Liver (tissue), 9 donors: ENCODE measurements around the gene NINJ1. TPM values are rescaled to one million over a fixed set of nuclear protein-coding genes. Genes with fewer than 3 reads are reported as not detected.

Experiments
- DNase-seq: peaks from one replicate; pipeline ENCODE4 v3.0.0-alpha.2; 2017; ENCODE audit warnings: low spot score
- H3K27ac ChIP-seq, 2 donors: one replicate each; pipeline ENCODE4 v1.7.0; 2013; ENCODE audit warnings: inconsistent platforms in 2 of 2, low read length in 2 of 2, control low read depth in 1 of 2, low read depth in 1 of 2, mild to moderate bottlenecking in 1 of 2
- H3K27me3 ChIP-seq, 4 donors: one replicate each; pipeline versions ENCODE4 v1.6.1 to v1.7.0; 2013; ENCODE audit warnings: low read length in 3 of 4, inconsistent platforms in 1 of 4, mild to moderate bottlenecking in 1 of 4, moderate library complexity in 1 of 4; ENCODE audit not compliant: control insufficient read depth in 4 of 4, insufficient read depth in 4 of 4
- H3K36me3 ChIP-seq, 4 donors: one replicate each; pipeline versions ENCODE4 v1.6.1 to v1.7.0; 2013; ENCODE audit warnings: low read length in 3 of 4, mild to moderate bottlenecking in 3 of 4, low read depth in 1 of 4, moderate library complexity in 1 of 4; ENCODE audit not compliant: control insufficient read depth in 4 of 4, insufficient read depth in 3 of 4
- H3K4me1 ChIP-seq, 4 donors: one replicate each; pipeline versions ENCODE4 v1.6.1 to v1.7.0; 2013; ENCODE audit warnings: low read length in 3 of 4, mild to moderate bottlenecking in 3 of 4, moderate library complexity in 1 of 4; ENCODE audit not compliant: control insufficient read depth in 4 of 4, insufficient read depth in 4 of 4
- H3K4me3 ChIP-seq, 3 donors: one replicate each; pipeline versions ENCODE4 v1.6.1 to v1.7.0; 2013; ENCODE audit warnings: low read length in 3 of 3, control low read depth in 1 of 3, low read depth in 1 of 3, mild to moderate bottlenecking in 1 of 3
- H3K9ac ChIP-seq, 2 donors: one replicate each; pipeline ENCODE4 v1.7.0; 2013; ENCODE audit warnings: low read length in 2 of 2, mild to moderate bottlenecking in 2 of 2, moderate library complexity in 2 of 2, control low read depth in 1 of 2, low read depth in 1 of 2
- H3K9me3 ChIP-seq, 4 donors: one replicate each; pipeline versions ENCODE4 v1.6.1 to v1.7.0; 2013; ENCODE audit warnings: low read length in 3 of 4; ENCODE audit not compliant: control insufficient read depth in 4 of 4
- EGR1 ChIP-seq, 2 donors: IDR thresholded peaks; 2 replicates each; pipeline ENCODE4 v1.6.1; 2016 to 2018; ENCODE audit warnings: antibody characterized with exemption in 2 of 2, low read depth in 2 of 2
- FOXA1 ChIP-seq: IDR thresholded peaks from 2 replicates; pipeline ENCODE4 v1.6.1; 2016; ENCODE audit warnings: antibody characterized with exemption
- FOXA2 ChIP-seq: IDR thresholded peaks from 2 replicates; pipeline ENCODE4 v1.6.1; 2016; ENCODE audit warnings: antibody characterized with exemption
- GABPA ChIP-seq, 2 donors: IDR thresholded peaks in 1 of 2; conservative IDR thresholded peaks in 1 of 2; 2 replicates each; pipeline ENCODE4 v1.6.1; 2016; ENCODE audit warnings: antibody characterized with exemption in 2 of 2, mild to moderate bottlenecking in 1 of 2, moderate library complexity in 1 of 2
- HNF4A ChIP-seq, 2 donors: conservative IDR thresholded peaks; 2 replicates each; pipeline ENCODE4 v1.6.1; 2016; ENCODE audit warnings: antibody characterized with exemption in 2 of 2, mild to moderate bottlenecking in 2 of 2
- HNF4G ChIP-seq: IDR thresholded peaks from 2 replicates; pipeline ENCODE4 v1.6.1; 2016; ENCODE audit warnings: antibody characterized with exemption
- JUND ChIP-seq, 2 donors: IDR thresholded peaks; 2 replicates each; pipeline ENCODE4 v1.6.1; 2016; ENCODE audit warnings: antibody characterized with exemption in 2 of 2
- MAX ChIP-seq: IDR thresholded peaks from 2 replicates; pipeline ENCODE4 v1.6.1; 2016; ENCODE audit warnings: antibody characterized with exemption
- NR2F2 ChIP-seq: IDR thresholded peaks from 2 replicates; pipeline ENCODE4 v1.6.1; 2016; ENCODE audit warnings: antibody characterized with exemption
- RAD21 ChIP-seq, 2 donors: IDR thresholded peaks; 2 replicates each; pipeline ENCODE4 v1.6.1; 2016; ENCODE audit warnings: antibody characterized with exemption in 2 of 2, mild to moderate bottlenecking in 2 of 2
- RXRA ChIP-seq, 2 donors: IDR thresholded peaks; 2 replicates each; pipeline ENCODE4 v1.6.1; 2017 to 2018; ENCODE audit warnings: antibody characterized with exemption in 2 of 2, mild to moderate bottlenecking in 1 of 2
- SP1 ChIP-seq: IDR thresholded peaks from 2 replicates; pipeline ENCODE4 v1.6.1; 2018; ENCODE audit warnings: antibody characterized with exemption, mild to moderate bottlenecking
- TAF1 ChIP-seq: conservative IDR thresholded peaks from 2 replicates; pipeline ENCODE4 v1.6.1; 2016; ENCODE audit warnings: antibody characterized with exemption, mild to moderate bottlenecking
- YY1 ChIP-seq: IDR thresholded peaks from 2 replicates; pipeline ENCODE4 v1.6.1; 2016; ENCODE audit warnings: antibody characterized with exemption, mild to moderate bottlenecking
- ZBTB33 ChIP-seq: IDR thresholded peaks from 2 replicates; pipeline ENCODE4 v1.6.1; 2016; ENCODE audit warnings: antibody characterized with exemption
- WGBS: extraction: QIAGEN DNeasy Blood & Tissue Kit; methylation state at CpG from one replicate; pipeline ENCODE4 v1.1.7; 2013; 5-methylcytosine and 5-hydroxymethylcytosine counted together
- polyA plus RNA-seq, 2 donors: library from polyadenylated mRNA; stranded (reverse) in 1 of 2; unstranded in 1 of 2; fragments of 200-250 nt in 1 of 2; fragments of >200 nt in 1 of 2; fragmentation: Nextera tagmentation in 1 of 2; extraction: Ambion mirVana in 1 of 2; gene quantifications; one replicate each; pipeline versions ENCODE4 v1.2.1 to v1.2.3, GENCODE V29; 2013 to 2015
- total RNA-seq, 2 donors: library from RNA; depleted of rRNA; stranded (reverse); fragments of >200 nt; gene quantifications; one replicate each; pipeline ENCODE4 v1.2.3, GENCODE V29; 2014
- TF ChIP-seq, protein P1 (sequence below): IDR thresholded peaks from 2 replicates; pipeline ENCODE4 v1.6.1; 2016; ENCODE audit warnings: antibody characterized with exemption, mild to moderate bottlenecking
- TF ChIP-seq, protein P2 (sequence below): IDR thresholded peaks from 2 replicates; pipeline ENCODE4 v1.6.1; 2016; ENCODE audit warnings: antibody characterized with exemption
- TF ChIP-seq, protein P3 (sequence below): fragments of 150-350 bp; IDR thresholded peaks from 2 replicates; pipeline ENCODE4 v1.5.1; 2017; ENCODE audit warnings: improper control_type of control experiment, low read depth, low read length; ENCODE audit not compliant: missing input control
- donor health status: healthy.
- donor health status: healthy.
- donor health status: healthy.
- donor health status: healthy.
- donor health status: healthy.

NINJ1 gene
- total and polyA plus RNA-seq, 4 donors, result 31.2 to 72.1 (median 55.2) TPM

- no peak overlapping the region for H3K27ac ChIP-seq
- no peaks in the 10 kb centered on the region for H3K27me3 ChIP-seq
- no peak for DNase-seq
- TF ChIP-seq TAF1, result no peak
- TF ChIP-seq, protein P1, sequence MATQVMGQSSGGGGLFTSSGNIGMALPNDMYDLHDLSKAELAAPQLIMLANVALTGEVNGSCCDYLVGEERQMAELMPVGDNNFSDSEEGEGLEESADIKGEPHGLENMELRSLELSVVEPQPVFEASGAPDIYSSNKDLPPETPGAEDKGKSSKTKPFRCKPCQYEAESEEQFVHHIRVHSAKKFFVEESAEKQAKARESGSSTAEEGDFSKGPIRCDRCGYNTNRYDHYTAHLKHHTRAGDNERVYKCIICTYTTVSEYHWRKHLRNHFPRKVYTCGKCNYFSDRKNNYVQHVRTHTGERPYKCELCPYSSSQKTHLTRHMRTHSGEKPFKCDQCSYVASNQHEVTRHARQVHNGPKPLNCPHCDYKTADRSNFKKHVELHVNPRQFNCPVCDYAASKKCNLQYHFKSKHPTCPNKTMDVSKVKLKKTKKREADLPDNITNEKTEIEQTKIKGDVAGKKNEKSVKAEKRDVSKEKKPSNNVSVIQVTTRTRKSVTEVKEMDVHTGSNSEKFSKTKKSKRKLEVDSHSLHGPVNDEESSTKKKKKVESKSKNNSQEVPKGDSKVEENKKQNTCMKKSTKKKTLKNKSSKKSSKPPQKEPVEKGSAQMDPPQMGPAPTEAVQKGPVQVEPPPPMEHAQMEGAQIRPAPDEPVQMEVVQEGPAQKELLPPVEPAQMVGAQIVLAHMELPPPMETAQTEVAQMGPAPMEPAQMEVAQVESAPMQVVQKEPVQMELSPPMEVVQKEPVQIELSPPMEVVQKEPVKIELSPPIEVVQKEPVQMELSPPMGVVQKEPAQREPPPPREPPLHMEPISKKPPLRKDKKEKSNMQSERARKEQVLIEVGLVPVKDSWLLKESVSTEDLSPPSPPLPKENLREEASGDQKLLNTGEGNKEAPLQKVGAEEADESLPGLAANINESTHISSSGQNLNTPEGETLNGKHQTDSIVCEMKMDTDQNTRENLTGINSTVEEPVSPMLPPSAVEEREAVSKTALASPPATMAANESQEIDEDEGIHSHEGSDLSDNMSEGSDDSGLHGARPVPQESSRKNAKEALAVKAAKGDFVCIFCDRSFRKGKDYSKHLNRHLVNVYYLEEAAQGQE, result no peak
- TF ChIP-seq GABPA (IDR thresholded peaks at IDR 0.05 in 1 of 2, conservative IDR thresholded peaks at IDR 0.05 in 1 of 2), result no peak
- TF ChIP-seq, protein P2, sequence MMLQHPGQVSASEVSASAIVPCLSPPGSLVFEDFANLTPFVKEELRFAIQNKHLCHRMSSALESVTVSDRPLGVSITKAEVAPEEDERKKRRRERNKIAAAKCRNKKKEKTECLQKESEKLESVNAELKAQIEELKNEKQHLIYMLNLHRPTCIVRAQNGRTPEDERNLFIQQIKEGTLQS, result no peak
- TF ChIP-seq RXRA (IDR thresholded peaks at IDR 0.05), result no peak
- TF ChIP-seq ZBTB33, result no peak
- no peak for TF ChIP-seq SP1
- TF ChIP-seq NR2F2, result no peak
- no peak for TF ChIP-seq FOXA2
- no peak for TF ChIP-seq JUND (IDR thresholded peaks at IDR 0.05)
- TF ChIP-seq RAD21 (IDR thresholded peaks at IDR 0.05), result no peak
- no peak for TF ChIP-seq YY1
- TF ChIP-seq FOXA1, result no peak
- TF ChIP-seq MAX, result no peak
- no peak for TF ChIP-seq EGR1 (IDR thresholded peaks at IDR 0.05; ENCODE audit: low read depth in 2 of 2)
- no peak for TF ChIP-seq HNF4G
- TF ChIP-seq HNF4A (conservative IDR thresholded peaks at IDR 0.05), result no peak
- TF ChIP-seq, protein P3, sequence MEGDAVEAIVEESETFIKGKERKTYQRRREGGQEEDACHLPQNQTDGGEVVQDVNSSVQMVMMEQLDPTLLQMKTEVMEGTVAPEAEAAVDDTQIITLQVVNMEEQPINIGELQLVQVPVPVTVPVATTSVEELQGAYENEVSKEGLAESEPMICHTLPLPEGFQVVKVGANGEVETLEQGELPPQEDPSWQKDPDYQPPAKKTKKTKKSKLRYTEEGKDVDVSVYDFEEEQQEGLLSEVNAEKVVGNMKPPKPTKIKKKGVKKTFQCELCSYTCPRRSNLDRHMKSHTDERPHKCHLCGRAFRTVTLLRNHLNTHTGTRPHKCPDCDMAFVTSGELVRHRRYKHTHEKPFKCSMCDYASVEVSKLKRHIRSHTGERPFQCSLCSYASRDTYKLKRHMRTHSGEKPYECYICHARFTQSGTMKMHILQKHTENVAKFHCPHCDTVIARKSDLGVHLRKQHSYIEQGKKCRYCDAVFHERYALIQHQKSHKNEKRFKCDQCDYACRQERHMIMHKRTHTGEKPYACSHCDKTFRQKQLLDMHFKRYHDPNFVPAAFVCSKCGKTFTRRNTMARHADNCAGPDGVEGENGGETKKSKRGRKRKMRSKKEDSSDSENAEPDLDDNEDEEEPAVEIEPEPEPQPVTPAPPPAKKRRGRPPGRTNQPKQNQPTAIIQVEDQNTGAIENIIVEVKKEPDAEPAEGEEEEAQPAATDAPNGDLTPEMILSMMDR, result no peak
- no peaks in the 10 kb centered on the region for H3K9me3 ChIP-seq
- H3K36me3 ChIP-seq, result no peaks in the 10 kb centered on the region
- H3K4me3 ChIP-seq, result no peak overlapping the region
- no peak overlapping the region for H3K9ac ChIP-seq
- 98% methylated on average over 8 of the region's 8 CpGs for WGBS
- H3K4me1 ChIP-seq, result peaks cover 6 to 18% (median 17%) of the 10 kb centered on the region in 4 donors
Measured at GRCh38 chr9:93100276-93100636, 33.8 kb downstream of the NINJ1 start.
